ENCODE results near the gene HIPK2. TPM values are rescaled to one million over a fixed set of nuclear protein-coding genes. Genes with fewer than 3 reads are reported as not detected.

The HIPK2 gene
- total RNA-seq, 2 donors from 2014 or later, result 54.4 to 72.7 TPM

GRCh38 chr7:139711991-139712743 lies 65.6 kb downstream of the HIPK2 start:
- no peaks in the 10 kb centered on the region for H3K27me3 ChIP-seq (replicated peaks; ENCODE audit: insufficient read depth)
- H3K4me1 ChIP-seq (replicated peaks), result peaks cover 8% of the 10 kb centered on the region
- H3K9me3 ChIP-seq, result no peaks in the 10 kb centered on the region
- intact Hi-C loops (cut with DNase I), result no loop called here
- DNase-seq (ENCODE audit: low spot score), result no peak
- peaks cover 4 to 11% of the 10 kb centered on the region in 2 donors for H3K36me3 ChIP-seq
- H3K4me3 ChIP-seq, result no peak overlapping the region
- H3K27ac ChIP-seq, result no peak overlapping the region
- TF ChIP-seq POLR2AphosphoS5 (IDR thresholded peaks at IDR 0.05) (no peak), POLR2A (IDR thresholded peaks at IDR 0.05) (no peak), CTCF (IDR thresholded peaks at IDR 0.05) (no peak)
- WGBS, result 68% methylated on average over 11 of the region's 11 CpGs

DNA sequence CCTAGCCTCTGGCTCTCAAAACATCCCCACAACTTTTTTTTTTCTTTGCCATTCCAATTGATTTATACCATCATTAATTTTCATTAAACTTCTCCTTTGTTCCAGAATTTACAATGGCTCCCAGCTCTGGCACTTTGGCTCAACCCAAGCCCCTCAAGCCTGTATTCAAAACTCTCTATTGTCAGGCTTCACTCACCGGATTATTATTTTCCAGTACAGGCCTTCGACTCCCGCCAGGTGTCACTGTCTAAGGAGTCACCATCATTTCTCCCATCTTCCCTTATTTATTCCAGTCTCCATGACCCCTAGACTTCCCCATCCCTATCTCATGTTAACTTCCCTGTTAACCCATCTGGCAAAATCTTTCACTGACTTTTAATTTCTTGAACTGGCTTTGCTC lies 67.8 kb downstream of the HIPK2 start:
- WGBS, result 85% methylated on average over 3 of the region's 3 CpGs
- H3K9me3 ChIP-seq, result no peaks in the 10 kb centered on the region
- no peak overlapping the region for H3K4me3 ChIP-seq
- no peak overlapping the region for H3K27ac ChIP-seq
- peaks cover 8% of the 10 kb centered on the region for H3K4me1 ChIP-seq (replicated peaks)
- DNase-seq (ENCODE audit: low spot score), result no peak
- peaks cover 4 to 5% of the 10 kb centered on the region in 2 donors for H3K36me3 ChIP-seq
- H3K27me3 ChIP-seq (replicated peaks; ENCODE audit: insufficient read depth), result no peaks in the 10 kb centered on the region
- no peak for TF ChIP-seq POLR2A (IDR thresholded peaks at IDR 0.05)
- intact Hi-C loops (cut with DNase I), result no loop called here

DNA sequence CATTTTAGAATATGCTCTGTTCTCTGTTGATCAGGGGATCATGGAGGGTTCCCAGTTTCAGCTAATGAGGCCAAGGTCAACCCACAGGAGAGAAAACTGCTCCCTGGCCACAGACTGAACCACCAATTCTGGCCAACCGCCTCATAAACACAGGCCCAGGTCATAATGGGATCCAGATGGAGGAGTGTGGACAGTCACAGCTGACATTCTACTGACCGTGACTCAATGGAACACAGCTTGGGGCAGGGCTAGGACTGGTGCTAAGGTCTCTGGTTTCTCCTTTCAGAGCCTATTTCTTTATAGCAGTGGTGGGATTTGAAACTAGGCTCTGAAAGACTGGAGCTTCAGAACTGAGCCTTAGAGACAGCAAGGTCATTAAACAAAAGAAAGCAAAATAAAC lies 68.3 kb downstream of the HIPK2 start:
- H3K27me3 ChIP-seq (replicated peaks; ENCODE audit: insufficient read depth), result no peaks in the 10 kb centered on the region
- 77% methylated on average over 2 of the region's 2 CpGs for WGBS
- H3K4me1 ChIP-seq (replicated peaks), result peaks cover 8% of the 10 kb centered on the region
- no peak overlapping the region for H3K4me3 ChIP-seq
- intact Hi-C loops (cut with DNase I), result no loop called here
- DNase-seq (ENCODE audit: low spot score), result no peak
- H3K27ac ChIP-seq, result no peak overlapping the region
- H3K36me3 ChIP-seq, result peaks cover 2 to 5% of the 10 kb centered on the region in 2 donors
- no peaks in the 10 kb centered on the region for H3K9me3 ChIP-seq
- no peak for TF ChIP-seq CTCF (IDR thresholded peaks at IDR 0.05)
- TF ChIP-seq POLR2A (IDR thresholded peaks at IDR 0.05), result no peak
- TF ChIP-seq POLR2AphosphoS5 (IDR thresholded peaks at IDR 0.05), result no peak

DNA sequence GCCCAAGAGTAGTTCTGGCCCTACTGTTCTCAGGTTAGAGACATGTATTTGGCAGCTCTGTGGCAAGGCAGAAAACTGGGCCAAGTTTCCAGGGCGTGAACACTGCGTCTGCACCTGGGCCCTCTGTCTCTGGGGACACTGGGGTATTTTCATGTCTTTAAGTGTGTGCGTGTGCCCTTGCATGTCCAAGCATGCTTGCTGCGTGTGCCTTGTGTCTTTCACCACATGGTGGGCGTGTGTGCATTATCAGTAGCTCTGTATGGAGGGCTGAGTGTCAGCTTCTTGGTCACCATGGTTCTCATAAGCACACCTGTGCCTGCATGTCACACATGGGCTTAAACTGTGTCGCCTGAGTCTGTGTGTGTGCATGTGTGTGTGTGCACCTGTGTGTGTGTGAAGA lies 69.3 kb downstream of the HIPK2 start:
- Histone ChIP-seq H3K4me3 (no peak overlapping the region), H3K9me3 (no peaks in the 10 kb centered on the region), H3K4me1 (replicated peaks) (peaks cover 8% of the 10 kb centered on the region), H3K27ac (no peak overlapping the region), H3K27me3 (replicated peaks; ENCODE audit: insufficient read depth) (no peaks in the 10 kb centered on the region), H3K36me3 (peaks cover 0 to 1% of the 10 kb centered on the region in 2 donors)
- DNase-seq (ENCODE audit: low spot score), result no peak
- TF ChIP-seq POLR2A (IDR thresholded peaks at IDR 0.05) (no peak), CTCF (IDR thresholded peaks at IDR 0.05) (no peak), POLR2AphosphoS5 (IDR thresholded peaks at IDR 0.05) (no peak)
- intact Hi-C loops (cut with DNase I), result no loop called here
- WGBS, result 53% methylated on average over 6 of the region's 6 CpGs

DNA sequence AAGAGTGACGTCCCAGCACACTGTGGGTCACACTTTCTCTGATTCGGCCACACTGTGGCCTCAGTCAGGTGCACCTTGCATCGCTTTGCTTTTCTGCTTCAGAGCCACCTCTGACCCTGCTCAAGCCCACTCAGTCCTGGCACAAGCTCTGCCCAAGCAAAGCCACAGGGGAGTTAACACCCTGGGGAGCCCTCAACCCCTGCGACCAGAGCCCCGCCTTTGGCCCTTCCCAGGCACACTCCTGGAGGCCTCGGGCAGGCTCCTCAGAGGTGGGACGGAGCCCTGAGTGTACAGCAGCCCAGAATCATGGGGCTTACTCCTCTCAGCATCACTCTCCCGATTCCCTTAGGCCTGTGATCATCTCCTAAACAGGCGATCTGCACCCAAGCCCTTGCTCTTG lies 71.0 kb downstream of the HIPK2 start:
- no peaks in the 10 kb centered on the region for H3K27me3 ChIP-seq (replicated peaks; ENCODE audit: insufficient read depth)
- TF ChIP-seq POLR2A (IDR thresholded peaks at IDR 0.05), result no peak
- TF ChIP-seq POLR2AphosphoS5 (IDR thresholded peaks at IDR 0.05), result no peak
- TF ChIP-seq CTCF (IDR thresholded peaks at IDR 0.05), result no peak
- no peaks in the 10 kb centered on the region for H3K9me3 ChIP-seq
- peaks cover 16% of the 10 kb centered on the region for H3K4me1 ChIP-seq (replicated peaks)
- H3K4me3 ChIP-seq, result no peak overlapping the region
- no peaks in the 10 kb centered on the region for H3K36me3 ChIP-seq
- 88% methylated on average over 9 of the region's 9 CpGs for WGBS
- no peak for DNase-seq (ENCODE audit: low spot score)
- intact Hi-C loops (cut with DNase I), result no loop called here
- no peak overlapping the region for H3K27ac ChIP-seq
